Lower leg skin (tissue), 3 donors: Measurements from ENCODE around the gene GLIS2.

Experiments
- POLR2A ChIP-seq, 2 donors: fragments of 450-650 bp; IDR thresholded peaks; one replicate each; pipeline ENCODE4 v1.6.1; 2016 to 2017; ENCODE audit warnings: antibody characterized with exemption in 2 of 2, mild to moderate bottlenecking in 1 of 2, moderate library complexity in 1 of 2
- TF ChIP-seq, protein P1 (sequence below), 3 donors: fragments of 450-650 bp; IDR thresholded peaks; one replicate each; pipeline ENCODE4 v1.5.1; 2016; ENCODE audit warnings: antibody characterized with exemption in 3 of 3, mild to moderate bottlenecking in 3 of 3, moderate library complexity in 2 of 3

DNA sequence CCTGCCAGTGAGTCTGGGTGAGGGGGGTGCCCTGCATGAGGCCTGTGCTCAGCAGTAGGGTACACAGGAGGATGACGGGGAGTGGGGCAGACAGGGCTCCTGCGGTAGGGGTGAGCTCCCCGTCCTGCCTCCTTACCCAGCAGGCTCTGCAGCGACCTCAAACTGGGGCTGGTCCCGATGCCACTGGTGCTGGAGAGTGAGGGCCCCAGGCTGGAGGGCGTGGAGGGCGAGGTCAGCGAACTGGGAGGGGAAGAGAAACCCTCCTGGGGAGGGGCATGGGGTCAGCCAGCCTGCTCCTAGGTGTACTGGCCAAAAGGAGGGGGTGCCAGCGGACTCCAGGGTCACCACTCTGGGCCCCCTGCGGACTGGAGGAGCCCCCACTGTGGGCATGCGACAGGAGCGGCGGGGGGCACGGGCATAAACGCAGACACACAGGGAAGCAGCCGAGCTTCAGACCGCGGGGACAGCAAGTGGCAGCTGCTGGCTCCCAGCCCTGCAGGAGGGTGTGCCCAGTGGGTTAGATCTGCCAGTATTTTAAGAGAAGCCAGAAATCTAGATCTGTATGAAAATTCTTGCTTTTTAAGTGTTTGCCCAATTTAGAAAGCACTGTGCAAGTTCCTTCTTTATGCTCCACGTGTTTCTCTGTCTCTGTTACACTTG, 46.7 kb downstream of the GLIS2 start:
- TF ChIP-seq, protein P1, sequence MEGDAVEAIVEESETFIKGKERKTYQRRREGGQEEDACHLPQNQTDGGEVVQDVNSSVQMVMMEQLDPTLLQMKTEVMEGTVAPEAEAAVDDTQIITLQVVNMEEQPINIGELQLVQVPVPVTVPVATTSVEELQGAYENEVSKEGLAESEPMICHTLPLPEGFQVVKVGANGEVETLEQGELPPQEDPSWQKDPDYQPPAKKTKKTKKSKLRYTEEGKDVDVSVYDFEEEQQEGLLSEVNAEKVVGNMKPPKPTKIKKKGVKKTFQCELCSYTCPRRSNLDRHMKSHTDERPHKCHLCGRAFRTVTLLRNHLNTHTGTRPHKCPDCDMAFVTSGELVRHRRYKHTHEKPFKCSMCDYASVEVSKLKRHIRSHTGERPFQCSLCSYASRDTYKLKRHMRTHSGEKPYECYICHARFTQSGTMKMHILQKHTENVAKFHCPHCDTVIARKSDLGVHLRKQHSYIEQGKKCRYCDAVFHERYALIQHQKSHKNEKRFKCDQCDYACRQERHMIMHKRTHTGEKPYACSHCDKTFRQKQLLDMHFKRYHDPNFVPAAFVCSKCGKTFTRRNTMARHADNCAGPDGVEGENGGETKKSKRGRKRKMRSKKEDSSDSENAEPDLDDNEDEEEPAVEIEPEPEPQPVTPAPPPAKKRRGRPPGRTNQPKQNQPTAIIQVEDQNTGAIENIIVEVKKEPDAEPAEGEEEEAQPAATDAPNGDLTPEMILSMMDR (IDR thresholded peaks at IDR 0.05): no peak
- TF ChIP-seq POLR2A (IDR thresholded peaks at IDR 0.05): no peak
